ENCODE results near the gene SPATA32.
"Not testable (repeated sequence)": the region's sequence is repeated elsewhere in the genome, so short reads cannot be mapped to it uniquely, and the experiment has no call there.

SPATA32 gene

GRCh38 chr17:45262516-45263476 is 902 bp upstream of the SPATA32 start:
- peak overlapping the region in 1 of 2 donors; percentile 76 for H3K9ac ChIP-seq (ENCODE audit: low read depth in 1 of 2, low read length in 2 of 2)
- peaks cover 29 to 30% of the 10 kb centered on the region in 2 donors for H3K4me1 ChIP-seq (ENCODE audit: control insufficient read depth in 2 of 2, insufficient read depth in 2 of 2, low read length in 2 of 2)

GRCh38 chr17:45260204-45260783 is 1.6 kb downstream of the SPATA32 start:
- Histone ChIP-seq H3K4me3 (ENCODE audit: low read length in 2 of 2) (no peak overlapping the region), H3K9ac (ENCODE audit: low read depth in 1 of 2, low read length in 2 of 2) (no peak overlapping the region), H3K27me3 (ENCODE audit: control insufficient read depth in 2 of 2, insufficient read depth in 2 of 2, low read length in 2 of 2) (no peaks in the 10 kb centered on the region), H3K4me1 (ENCODE audit: control insufficient read depth in 2 of 2, insufficient read depth in 2 of 2, low read length in 2 of 2) (peaks cover 23 to 28% of the 10 kb centered on the region in 2 donors), H3K9me3 (ENCODE audit: control insufficient read depth in 2 of 2, low read length in 2 of 2) (no peaks in the 10 kb centered on the region), H3K36me3 (ENCODE audit: control insufficient read depth in 2 of 2, insufficient read depth in 2 of 2, low read length in 2 of 2) (peaks cover 24 to 25% of the 10 kb centered on the region in 2 donors), H3K27ac (ENCODE audit: low read depth in 2 of 2, low read length in 2 of 2) (no peak overlapping the region)

More at GRCh38 chr17:45262516-45263476, 902 bp upstream of the SPATA32 start:
- H3K27me3 ChIP-seq (ENCODE audit: control insufficient read depth in 2 of 2, insufficient read depth in 2 of 2, low read length in 2 of 2): no peaks in the 10 kb centered on the region
- H3K36me3 ChIP-seq (ENCODE audit: control insufficient read depth in 2 of 2, insufficient read depth in 2 of 2, low read length in 2 of 2): peaks cover 34 to 42% of the 10 kb centered on the region in 2 donors
- H3K4me3 ChIP-seq (ENCODE audit: low read length in 2 of 2): peak overlapping the region; percentile 69 to 74
- H3K9me3 ChIP-seq (ENCODE audit: control insufficient read depth in 2 of 2, low read length in 2 of 2): no peaks in the 10 kb centered on the region
- no peak overlapping the region for H3K27ac ChIP-seq (ENCODE audit: low read depth in 2 of 2, low read length in 2 of 2)

GRCh38 chr17:45258981-45259380 is 2.9 kb downstream of the SPATA32 start:
- no peaks in the 10 kb centered on the region for H3K9me3 ChIP-seq (ENCODE audit: control insufficient read depth in 2 of 2, low read length in 2 of 2)
- H3K9ac ChIP-seq (ENCODE audit: low read depth in 1 of 2, low read length in 2 of 2): no peak overlapping the region
- H3K4me1 ChIP-seq (ENCODE audit: control insufficient read depth in 2 of 2, insufficient read depth in 2 of 2, low read length in 2 of 2): peaks cover 15 to 19% of the 10 kb centered on the region in 2 donors
- no peak overlapping the region for H3K27ac ChIP-seq (ENCODE audit: low read depth in 2 of 2, low read length in 2 of 2)
- no peaks in the 10 kb centered on the region for H3K27me3 ChIP-seq (ENCODE audit: control insufficient read depth in 2 of 2, insufficient read depth in 2 of 2, low read length in 2 of 2)
- peaks cover 11 to 13% of the 10 kb centered on the region in 2 donors for H3K36me3 ChIP-seq (ENCODE audit: control insufficient read depth in 2 of 2, insufficient read depth in 2 of 2, low read length in 2 of 2)
- H3K4me3 ChIP-seq (ENCODE audit: low read length in 2 of 2): no peak overlapping the region

GRCh38 chr17:45257115-45257514 is 4.8 kb downstream of the SPATA32 start:
- no peaks in the 10 kb centered on the region for H3K36me3 ChIP-seq (ENCODE audit: control insufficient read depth in 2 of 2, insufficient read depth in 2 of 2, low read length in 2 of 2)
- H3K9me3 ChIP-seq (ENCODE audit: control insufficient read depth in 2 of 2, low read length in 2 of 2): no peaks in the 10 kb centered on the region
- H3K27ac ChIP-seq (ENCODE audit: low read depth in 2 of 2, low read length in 2 of 2): no peak overlapping the region
- no peak overlapping the region for H3K4me3 ChIP-seq (ENCODE audit: low read length in 2 of 2)
- peaks cover 15 to 18% of the 10 kb centered on the region in 2 donors for H3K4me1 ChIP-seq (ENCODE audit: control insufficient read depth in 2 of 2, insufficient read depth in 2 of 2, low read length in 2 of 2)
- H3K9ac ChIP-seq (ENCODE audit: low read depth in 1 of 2, low read length in 2 of 2): no peak overlapping the region
- H3K27me3 ChIP-seq (ENCODE audit: control insufficient read depth in 2 of 2, insufficient read depth in 2 of 2, low read length in 2 of 2): no peaks in the 10 kb centered on the region

GRCh38 chr17:45256114-45256966 is 5.6 kb downstream of the SPATA32 start:
- Histone ChIP-seq H3K9ac (ENCODE audit: low read depth in 1 of 2, low read length in 2 of 2) (no peak overlapping the region), H3K4me3 (ENCODE audit: low read length in 2 of 2) (no peak overlapping the region), H3K4me1 (ENCODE audit: control insufficient read depth in 2 of 2, insufficient read depth in 2 of 2, low read length in 2 of 2) (peaks cover 13 to 18% of the 10 kb centered on the region in 2 donors), H3K27ac (ENCODE audit: low read depth in 2 of 2, low read length in 2 of 2) (no peak overlapping the region), H3K9me3 (ENCODE audit: control insufficient read depth in 2 of 2, low read length in 2 of 2) (no peaks in the 10 kb centered on the region), H3K36me3 (ENCODE audit: control insufficient read depth in 2 of 2, insufficient read depth in 2 of 2, low read length in 2 of 2) (no peaks in the 10 kb centered on the region), H3K27me3 (ENCODE audit: control insufficient read depth in 2 of 2, insufficient read depth in 2 of 2, low read length in 2 of 2) (no peaks in the 10 kb centered on the region)

- Histone ChIP-seq H3K27me3 (ENCODE audit: control insufficient read depth in 2 of 2, insufficient read depth in 2 of 2, low read length in 2 of 2) (no peaks in the 10 kb centered on the region), H3K9ac (ENCODE audit: low read depth in 1 of 2, low read length in 2 of 2) (no peak overlapping the region), H3K27ac (ENCODE audit: low read depth in 2 of 2, low read length in 2 of 2) (no peak overlapping the region), H3K36me3 (ENCODE audit: control insufficient read depth in 2 of 2, insufficient read depth in 2 of 2, low read length in 2 of 2) (no peaks in the 10 kb centered on the region), H3K4me1 (ENCODE audit: control insufficient read depth in 2 of 2, insufficient read depth in 2 of 2, low read length in 2 of 2) (peaks cover 12 to 17% of the 10 kb centered on the region in 2 donors), H3K4me3 (ENCODE audit: low read length in 2 of 2) (no peak overlapping the region), H3K9me3 (ENCODE audit: control insufficient read depth in 2 of 2, low read length in 2 of 2) (no peaks in the 10 kb centered on the region)
Measured at GRCh38 chr17:45255358-45255757, 6.5 kb downstream of the SPATA32 start.

GRCh38 chr17:45253879-45254278 is 8.0 kb downstream of the SPATA32 start:
- Histone ChIP-seq H3K36me3 (ENCODE audit: control insufficient read depth in 2 of 2, insufficient read depth in 2 of 2, low read length in 2 of 2) (no peaks in the 10 kb centered on the region), H3K4me3 (ENCODE audit: low read length in 2 of 2) (no peak overlapping the region), H3K27ac (ENCODE audit: low read depth in 2 of 2, low read length in 2 of 2) (no peak overlapping the region), H3K9ac (ENCODE audit: low read depth in 1 of 2, low read length in 2 of 2) (no peak overlapping the region), H3K27me3 (ENCODE audit: control insufficient read depth in 2 of 2, insufficient read depth in 2 of 2, low read length in 2 of 2) (no peaks in the 10 kb centered on the region), H3K9me3 (ENCODE audit: control insufficient read depth in 2 of 2, low read length in 2 of 2) (no peaks in the 10 kb centered on the region), H3K4me1 (ENCODE audit: control insufficient read depth in 2 of 2, insufficient read depth in 2 of 2, low read length in 2 of 2) (peaks cover 14 to 18% of the 10 kb centered on the region in 2 donors)

- H3K9me3 ChIP-seq (ENCODE audit: control insufficient read depth in 2 of 2, low read length in 2 of 2); H3K27me3 ChIP-seq (ENCODE audit: control insufficient read depth in 2 of 2, insufficient read depth in 2 of 2, low read length in 2 of 2); H3K9ac ChIP-seq (ENCODE audit: low read depth in 1 of 2, low read length in 2 of 2); H3K4me3 ChIP-seq (ENCODE audit: low read length in 2 of 2); H3K36me3 ChIP-seq (ENCODE audit: control insufficient read depth in 2 of 2, insufficient read depth in 2 of 2, low read length in 2 of 2); H3K27ac ChIP-seq (ENCODE audit: low read depth in 2 of 2, low read length in 2 of 2): not testable (repeated sequence)
- peaks cover 19 to 25% of the 10 kb centered on the region in 2 donors for H3K4me1 ChIP-seq (ENCODE audit: control insufficient read depth in 2 of 2, insufficient read depth in 2 of 2, low read length in 2 of 2)
Measured at GRCh38 chr17:45253237-45253636, 8.7 kb downstream of the SPATA32 start.

- Histone ChIP-seq H3K36me3 (ENCODE audit: control insufficient read depth in 2 of 2, insufficient read depth in 2 of 2, low read length in 2 of 2) (no peaks in the 10 kb centered on the region), H3K9me3 (ENCODE audit: control insufficient read depth in 2 of 2, low read length in 2 of 2) (no peaks in the 10 kb centered on the region), H3K27ac (ENCODE audit: low read depth in 2 of 2, low read length in 2 of 2) (peak overlapping the region; percentile 61 to 70), H3K27me3 (ENCODE audit: control insufficient read depth in 2 of 2, insufficient read depth in 2 of 2, low read length in 2 of 2) (no peaks in the 10 kb centered on the region), H3K4me1 (ENCODE audit: control insufficient read depth in 2 of 2, insufficient read depth in 2 of 2, low read length in 2 of 2) (peaks cover 20 to 28% of the 10 kb centered on the region in 2 donors), H3K9ac (ENCODE audit: low read depth in 1 of 2, low read length in 2 of 2) (no peak overlapping the region), H3K4me3 (ENCODE audit: low read length in 2 of 2) (no peak overlapping the region)
Measured at GRCh38 chr17:45251931-45252330, 10.0 kb downstream of the SPATA32 start.

Measured in mucosa of rectum (tissue), 2 donors.